ENCODE data around the gene CMYA5. TPM values are rescaled to one million over a fixed set of nuclear protein-coding genes. Genes with fewer than 3 reads are reported as not detected.

The CMYA5 gene
- 1 to 10 TPM; 1.6 to 3.3 TPM for total RNA-seq

GRCh38 chr5:79689541-79690466, at the start of gene CMYA5:
CMYA5 (plus strand) TSS chr5:79689836; CDS start chr5:79689908, 72 bp downstream.
- peak in 3 of 4 donors; percentile 1 to 16 (median 13) for DNase-seq
- no peak within 1 kb of the TSS for H3K27ac ChIP-seq
- no peak within 1 kb of the TSS for H3K4me3 ChIP-seq
- no peaks in the 10 kb centered on the region for H3K4me1 ChIP-seq
- no peaks in the 10 kb centered on the region for H3K27me3 ChIP-seq
- H3K9me3 ChIP-seq, result no peaks in the 10 kb centered on the region
- H3K36me3 ChIP-seq (replicated peaks in 1 of 2; ENCODE audit: insufficient read depth in 1 of 2, low read depth in 2 of 2), result peaks cover 0 to 2% of the 10 kb centered on the region in 2 donors
- TF ChIP-seq CTCF (IDR thresholded peaks at IDR 0.05) (no peak), POLR2A (IDR thresholded peaks at IDR 0.05) (no peak)
- peak; percentile 18 for ATAC-seq
- intact Hi-C loops (cut with DNase I), result no loop called here
- WGBS, 2 donors, result 39 to 63% methylated on average over 40 to 70 of the region's 74 CpGs

GRCh38 chr5:79640571-79641055, 49.0 kb upstream of the CMYA5 start:
- TF ChIP-seq CTCF (IDR thresholded peaks at IDR 0.05) (no peak), POLR2A (IDR thresholded peaks at IDR 0.05) (no peak)
- 87 to 93% methylated on average over 4 of the region's 4 CpGs for WGBS, 2 donors
- DNase-seq, result no peak
- intact Hi-C loops (cut with DNase I), result no loop called here
- H3K9me3 ChIP-seq, result no peaks in the 10 kb centered on the region
- H3K4me1 ChIP-seq, result no peaks in the 10 kb centered on the region
- peaks cover 0 to 10% of the 10 kb centered on the region in 2 donors for H3K36me3 ChIP-seq (replicated peaks in 1 of 2; ENCODE audit: insufficient read depth in 1 of 2, low read depth in 2 of 2)
- no peak overlapping the region for H3K27ac ChIP-seq
- ATAC-seq, result no peak
- no peaks in the 10 kb centered on the region for H3K27me3 ChIP-seq
- H3K4me3 ChIP-seq, result no peak overlapping the region

- WGBS, 2 donors, result 94 to 98% methylated on average over 1 of the region's 1 CpG
Observed at GRCh38 chr5:79641414-79641813, 48.2 kb upstream of the CMYA5 start.

GRCh38 chr5:79642210-79642609, 47.4 kb upstream of the CMYA5 start:
- ATAC-seq (no peak), DNase-seq (no peak)
- no peak overlapping the region for H3K27ac ChIP-seq
- no peaks in the 10 kb centered on the region for H3K4me1 ChIP-seq
- peaks cover 0 to 16% of the 10 kb centered on the region in 2 donors for H3K36me3 ChIP-seq (replicated peaks in 1 of 2; ENCODE audit: insufficient read depth in 1 of 2, low read depth in 2 of 2)
- no peaks in the 10 kb centered on the region for H3K9me3 ChIP-seq
- WGBS, 2 donors, result 84 to 94% methylated on average over 1 of the region's 1 CpG
- no peaks in the 10 kb centered on the region for H3K27me3 ChIP-seq
- TF ChIP-seq POLR2A (IDR thresholded peaks at IDR 0.05), result no peak
- no peak overlapping the region for H3K4me3 ChIP-seq
- intact Hi-C loops (cut with DNase I), result no loop called here

More at GRCh38 chr5:79641414-79641813, 48.2 kb upstream of the CMYA5 start:
- intact Hi-C loops (cut with DNase I), result no loop called here
- no peak for TF ChIP-seq CTCF (IDR thresholded peaks at IDR 0.05)
- TF ChIP-seq POLR2A (IDR thresholded peaks at IDR 0.05), result no peak
- H3K4me1 ChIP-seq, result no peaks in the 10 kb centered on the region
- DNase-seq (no peak), ATAC-seq (no peak)
- no peak overlapping the region for H3K27ac ChIP-seq
- H3K9me3 ChIP-seq, result no peaks in the 10 kb centered on the region
- no peaks in the 10 kb centered on the region for H3K27me3 ChIP-seq
- no peak overlapping the region for H3K4me3 ChIP-seq
- H3K36me3 ChIP-seq (replicated peaks in 1 of 2; ENCODE audit: insufficient read depth in 1 of 2, low read depth in 2 of 2), result peaks cover 0 to 16% of the 10 kb centered on the region in 2 donors

GRCh38 chr5:79653843-79654242, 35.8 kb upstream of the CMYA5 start:
- DNase-seq (no peak), ATAC-seq (no peak)
- no peak for TF ChIP-seq CTCF (IDR thresholded peaks at IDR 0.05)
- Histone ChIP-seq H3K36me3 (replicated peaks in 1 of 2; ENCODE audit: insufficient read depth in 1 of 2, low read depth in 2 of 2) (peaks cover 0 to 3% of the 10 kb centered on the region in 2 donors), H3K27ac (no peak overlapping the region), H3K9me3 (no peaks in the 10 kb centered on the region), H3K4me1 (peaks cover 7% of the 10 kb centered on the region), H3K4me3 (no peak overlapping the region), H3K27me3 (no peaks in the 10 kb centered on the region)
- 81 to 97% methylated on average over 6 of the region's 6 CpGs for WGBS, 2 donors
- intact Hi-C loops (cut with DNase I), result no loop called here
